Skeletal muscle cell (primary cell): ENCODE measurements around the gene CEACAM7.
"Not testable (repeated sequence)": the region's sequence is repeated elsewhere in the genome, so short reads cannot be mapped to it uniquely, and the experiment has no call there.

Experiments
- DNase-seq: peaks from one replicate; pipeline ENCODE4 v3.0.0-alpha.2; 2010; ENCODE audit warnings: low read depth
- H3K4me3 ChIP-seq: 2 replicates; pipeline ENCODE4 v1.5.1; 2011; ENCODE audit warnings: low read depth, mild to moderate bottlenecking, control low read depth, low read length, moderate library complexity

CEACAM7 gene

DNA sequence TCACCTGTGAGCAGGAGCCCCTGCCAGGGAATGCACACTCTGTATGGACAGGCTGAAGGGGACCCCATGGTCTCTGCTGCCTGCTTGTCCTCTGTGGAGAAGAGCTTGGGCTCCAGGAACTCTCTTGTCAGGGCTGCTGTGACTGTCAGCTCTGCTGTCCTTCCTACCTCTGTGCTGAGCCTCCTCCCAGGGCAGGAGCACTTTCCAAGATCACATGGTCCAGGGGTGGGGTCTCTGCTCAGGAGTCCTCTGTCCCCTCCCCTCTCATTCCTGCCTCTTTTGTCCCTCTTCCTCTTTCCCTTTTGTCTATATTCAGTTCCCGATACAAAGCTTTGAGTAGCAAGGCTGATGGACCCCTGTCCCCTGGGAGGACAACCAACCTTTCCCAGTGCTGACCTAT lies at the start of gene CEACAM7:
CEACAM7 (minus strand) TSS at position 173 of the 400 bp plus-strand sequence; CDS start at position 68, 105 bp downstream.
- no peak for DNase-seq
- H3K4me3 ChIP-seq = no peak within 1 kb of the TSS

DNA sequence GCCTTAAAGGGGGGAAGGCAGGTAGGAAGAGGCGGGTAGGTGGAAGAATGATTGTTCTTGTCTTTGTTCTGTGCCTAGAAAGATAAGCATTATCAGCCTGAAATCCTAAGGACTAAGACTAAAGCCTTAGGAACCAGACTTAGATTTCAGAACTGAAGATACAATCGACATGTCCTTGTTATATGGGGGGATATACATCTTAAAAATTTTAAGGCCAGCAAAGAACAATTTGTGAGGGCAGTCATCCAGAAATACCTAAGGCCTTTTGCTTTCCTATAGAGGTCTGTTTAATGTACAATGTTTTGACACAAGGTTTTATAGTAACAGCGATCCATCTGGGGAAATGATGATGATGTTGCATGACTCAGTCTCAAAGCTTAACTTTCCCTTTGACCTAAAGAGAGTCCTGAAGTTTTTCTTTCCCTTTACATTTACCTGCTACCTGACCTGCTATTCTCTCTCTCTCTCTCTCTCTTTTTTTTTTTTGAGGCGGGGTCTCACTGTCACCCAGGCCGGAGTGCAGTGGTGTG lies 47.1 kb upstream of the CEACAM7 start:
- H3K4me3 ChIP-seq = no peak overlapping the region
- no peak for DNase-seq

DNA sequence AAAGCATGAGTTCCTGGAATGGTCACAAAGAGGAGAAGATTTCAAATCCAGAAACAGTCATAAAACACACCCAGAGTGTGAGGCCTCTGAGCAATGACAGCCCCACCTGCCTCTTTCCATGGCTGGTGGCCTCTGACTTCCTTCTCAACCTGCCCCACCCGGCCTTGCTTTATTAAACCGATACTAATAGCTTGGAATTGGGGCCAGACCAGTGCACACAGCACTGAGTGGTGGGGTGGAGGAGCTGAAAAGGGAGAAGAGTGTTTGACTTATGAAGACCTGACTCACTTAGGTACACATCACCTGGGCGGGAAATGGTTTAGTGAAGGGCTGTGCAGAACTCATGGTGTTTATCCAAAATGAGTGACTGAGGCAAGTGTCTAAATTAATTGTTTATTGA lies 46.5 kb upstream of the CEACAM7 start:
- no peak overlapping the region for H3K4me3 ChIP-seq
- DNase-seq = no peak

- no peak for DNase-seq
- H3K4me3 ChIP-seq = no peak overlapping the region
Observed at GRCh38 chr19:41734156-41734555, 46.1 kb upstream of the CEACAM7 start.

DNA sequence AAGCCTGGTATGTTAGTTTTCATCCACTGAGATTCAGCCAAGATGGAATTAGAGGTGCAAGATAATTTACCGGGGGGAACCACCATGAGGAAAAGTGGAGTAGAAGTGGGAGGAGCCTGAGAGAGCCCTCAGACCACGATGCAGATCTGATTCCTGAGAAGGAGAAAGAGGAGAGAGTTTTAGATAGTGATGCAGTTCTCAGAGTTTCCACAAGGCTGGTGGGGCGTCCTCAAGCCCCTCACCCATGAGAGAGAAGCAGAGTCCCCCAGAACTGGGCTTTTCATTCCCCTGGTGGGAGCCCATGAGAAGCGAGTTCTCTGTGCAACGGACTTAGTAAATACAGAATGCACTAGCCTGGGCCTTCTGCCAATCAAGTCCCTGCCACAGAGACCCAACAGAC lies 38.4 kb upstream of the CEACAM7 start:
- no peak overlapping the region for H3K4me3 ChIP-seq
- no peak for DNase-seq

DNA sequence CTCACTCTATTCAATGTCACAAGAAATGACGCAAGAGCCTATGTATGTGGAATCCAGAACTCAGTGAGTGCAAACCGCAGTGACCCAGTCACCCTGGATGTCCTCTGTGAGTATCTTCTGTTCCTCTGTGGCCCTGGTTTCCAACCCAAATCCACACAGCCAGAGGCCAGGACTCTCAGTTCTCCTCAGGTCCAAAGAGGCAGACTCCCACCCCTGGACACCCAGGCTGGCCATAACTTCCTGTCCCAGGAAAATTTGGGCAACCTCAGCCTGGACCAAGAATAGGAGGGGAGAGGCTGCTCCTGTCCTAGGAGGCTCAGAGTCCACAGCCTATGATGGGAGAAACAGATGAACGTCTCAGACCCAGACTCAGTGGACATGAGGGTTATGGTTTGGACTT lies 32.0 kb upstream of the CEACAM7 start:
- DNase-seq = no peak
- no peak overlapping the region for H3K4me3 ChIP-seq

GRCh38 chr19:41718761-41719160 lies 30.7 kb upstream of the CEACAM7 start:
- H3K4me3 ChIP-seq = no peak overlapping the region
- no peak for DNase-seq

DNA sequence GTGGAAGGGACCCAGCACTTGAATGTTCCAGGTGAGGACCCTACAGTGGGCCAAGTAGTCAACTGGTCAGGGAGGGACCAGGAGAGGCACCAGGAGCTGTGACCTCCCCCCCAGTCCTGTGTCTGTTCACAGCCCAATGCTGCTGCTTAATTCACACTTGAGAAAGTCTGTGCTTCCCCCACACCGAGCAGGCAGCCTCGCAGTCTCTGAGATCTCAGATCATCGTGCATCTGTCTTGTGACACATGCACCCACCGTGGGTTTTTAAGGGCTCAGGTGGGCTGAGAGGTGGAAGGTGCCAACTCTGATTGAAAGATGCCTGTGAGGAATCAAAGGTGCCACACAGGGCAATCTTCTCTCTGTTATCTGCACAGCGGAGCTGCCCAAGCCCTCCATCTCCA lies 26.5 kb upstream of the CEACAM7 start:
- DNase-seq = no peak
- no peak overlapping the region for H3K4me3 ChIP-seq

GRCh38 chr19:41711376-41712261 lies 23.5 kb upstream of the CEACAM7 start:
- H3K4me3 ChIP-seq = no peak overlapping the region
- DNase-seq = no peak

- no peak overlapping the region for H3K4me3 ChIP-seq
- DNase-seq = no peak
Observed at GRCh38 chr19:41709951-41710645, 22.0 kb upstream of the CEACAM7 start.

GRCh38 chr19:41709516-41709915 lies 21.4 kb upstream of the CEACAM7 start:
- not testable (repeated sequence) for DNase-seq, H3K4me3 ChIP-seq

- no peak within 1 kb of the TSS for H3K4me3 ChIP-seq
- no peak for DNase-seq
Observed at GRCh38 chr19:41708481-41708880, 20.4 kb upstream of the CEACAM7 start, which contains the start of gene CEACAM5. TSS of gene CEACAM5 (plus strand) at chr19:41708626. CDS start at chr19:41708732, 106 bp downstream.

GRCh38 chr19:41707871-41708371 lies 19.9 kb upstream of the CEACAM7 start:
- no peak overlapping the region for H3K4me3 ChIP-seq
- DNase-seq = no peak

GRCh38 chr19:41707502-41707812 lies 19.4 kb upstream of the CEACAM7 start:
- H3K4me3 ChIP-seq = no peak overlapping the region
- no peak for DNase-seq

GRCh38 chr19:41706741-41707501 lies 18.9 kb upstream of the CEACAM7 start:
- no peak for DNase-seq

DNA sequence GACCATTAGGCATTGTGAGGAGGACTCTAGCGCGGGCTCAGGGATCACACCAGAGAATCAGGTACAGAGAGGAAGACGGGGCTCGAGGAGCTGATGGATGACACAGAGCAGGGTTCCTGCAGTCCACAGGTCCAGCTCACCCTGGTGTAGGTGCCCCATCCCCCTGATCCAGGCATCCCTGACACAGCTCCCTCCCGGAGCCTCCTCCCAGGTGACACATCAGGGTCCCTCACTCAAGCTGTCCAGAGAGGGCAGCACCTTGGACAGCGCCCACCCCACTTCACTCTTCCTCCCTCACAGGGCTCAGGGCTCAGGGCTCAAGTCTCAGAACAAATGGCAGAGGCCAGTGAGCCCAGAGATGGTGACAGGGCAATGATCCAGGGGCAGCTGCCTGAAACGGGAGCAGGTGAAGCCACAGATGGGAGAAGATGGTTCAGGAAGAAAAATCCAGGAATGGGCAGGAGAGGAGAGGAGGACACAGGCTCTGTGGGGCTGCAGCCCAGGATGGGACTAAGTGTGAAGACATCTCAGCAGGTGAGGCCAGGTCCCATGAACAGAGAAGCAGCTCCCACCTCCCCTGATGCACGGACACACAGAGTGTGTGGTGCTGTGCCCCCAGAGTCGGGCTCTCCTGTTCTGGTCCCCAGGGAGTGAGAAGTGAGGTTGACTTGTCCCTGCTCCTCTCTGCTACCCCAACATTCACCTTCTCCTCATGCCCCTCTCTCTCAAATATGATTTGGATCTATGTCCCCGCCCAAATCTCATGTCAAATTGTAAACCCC lies 17.5 kb upstream of the CEACAM7 start:
- H3K4me3 ChIP-seq = no peak overlapping the region
- no peak for DNase-seq

More at GRCh38 chr19:41706741-41707501, 18.9 kb upstream of the CEACAM7 start:
- no peak overlapping the region for H3K4me3 ChIP-seq

GRCh38 chr19:41703602-41704293 lies 15.7 kb upstream of the CEACAM7 start:
- DNase-seq = no peak

GRCh38 chr19:41702171-41702651 lies 14.1 kb upstream of the CEACAM7 start:
- DNase-seq = no peak
- H3K4me3 ChIP-seq = no peak overlapping the region

More at GRCh38 chr19:41703602-41704293, 15.7 kb upstream of the CEACAM7 start:
- H3K4me3 ChIP-seq = no peak overlapping the region
